ENCODE results near the gene TRAF1. TPM values are rescaled to one million over a fixed set of nuclear protein-coding genes. Genes with fewer than 3 reads are reported as not detected.

The TRAF1 gene
- total and polyA plus RNA-seq, 2 of the 13 experiments (the other 11 are each of a cell fraction or from before 2014, with no cell fraction given), result 0.44 to 1.0 TPM

- no peak for TF ChIP-seq NFAT5 (CRISPR knock-in tag; IDR thresholded peaks at IDR 0.05)
- no peak for TF ChIP-seq ZNF660 (CRISPR knock-in tag; IDR thresholded peaks at IDR 0.05; ENCODE audit: borderline replicate concordance, low read depth)
- TF ChIP-seq JUND (CRISPR knock-in tag; IDR thresholded peaks at IDR 0.05), result no peak
- TF ChIP-seq FOXK1 (CRISPR knock-in tag; IDR thresholded peaks at IDR 0.05; ENCODE audit: borderline replicate concordance, low read depth), result no peak; the same call in 1 of the 2 replicates
- peak; percentile 14 to 70; a peak in 3 of 4 replicates for TF ChIP-seq POLR2A (IDR thresholded peaks at IDR 0.05; ENCODE audit: insufficient read depth in 1 of 2, low read depth in 2 of 2, low read length in 2 of 2)
- TF ChIP-seq JARID2 (CRISPR knock-in tag; IDR thresholded peaks at IDR 0.05; ENCODE audit: insufficient replicate concordance), result no peak
- no peak for TF ChIP-seq CBX1 (IDR thresholded peaks at IDR 0.05; ENCODE audit: low read depth)
- TF ChIP-seq JDP2 (CRISPR knock-in tag; IDR thresholded peaks at IDR 0.05; ENCODE audit: borderline replicate concordance), result no peak
- no peak for TF ChIP-seq NONO (IDR thresholded peaks at IDR 0.05)
- peak; percentile 87 for TF ChIP-seq NONO (CRISPR knock-in tag; conservative IDR thresholded peaks at IDR 0.05)
- TF ChIP-seq, protein P1, sequence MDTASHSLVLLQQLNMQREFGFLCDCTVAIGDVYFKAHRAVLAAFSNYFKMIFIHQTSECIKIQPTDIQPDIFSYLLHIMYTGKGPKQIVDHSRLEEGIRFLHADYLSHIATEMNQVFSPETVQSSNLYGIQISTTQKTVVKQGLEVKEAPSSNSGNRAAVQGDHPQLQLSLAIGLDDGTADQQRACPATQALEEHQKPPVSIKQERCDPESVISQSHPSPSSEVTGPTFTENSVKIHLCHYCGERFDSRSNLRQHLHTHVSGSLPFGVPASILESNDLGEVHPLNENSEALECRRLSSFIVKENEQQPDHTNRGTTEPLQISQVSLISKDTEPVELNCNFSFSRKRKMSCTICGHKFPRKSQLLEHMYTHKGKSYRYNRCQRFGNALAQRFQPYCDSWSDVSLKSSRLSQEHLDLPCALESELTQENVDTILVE (CRISPR knock-in tag; IDR thresholded peaks at IDR 0.05), result peak; percentile 45; the same call in 1 of the 2 replicates
- TF ChIP-seq TBL1XR1 (IDR thresholded peaks at IDR 0.05; ENCODE audit: borderline replicate concordance, low read length, partially characterized antibody), result no peak
- TF ChIP-seq SRSF4 (IDR thresholded peaks at IDR 0.05; ENCODE audit: low read depth, low read length, poor library complexity, severe bottlenecking), result no peak
- TF ChIP-seq DNMT1 (CRISPR knock-in tag; IDR thresholded peaks at IDR 0.05), result no peak
- TF ChIP-seq ZFYVE20 (CRISPR knock-in tag; IDR thresholded peaks at IDR 0.05; ENCODE audit: borderline replicate concordance, low read depth), result no peak
- no peak for TF ChIP-seq FLYWCH1 (CRISPR knock-in tag; IDR thresholded peaks at IDR 0.05)
- no peak for TF ChIP-seq SIN3B (IDR thresholded peaks at IDR 0.05; ENCODE audit: low read length)
- no peak; the same call in 1 of the 2 replicates for TF ChIP-seq ZNF761 (CRISPR knock-in tag; conservative IDR thresholded peaks at IDR 0.05)
- TF ChIP-seq, protein P2, sequence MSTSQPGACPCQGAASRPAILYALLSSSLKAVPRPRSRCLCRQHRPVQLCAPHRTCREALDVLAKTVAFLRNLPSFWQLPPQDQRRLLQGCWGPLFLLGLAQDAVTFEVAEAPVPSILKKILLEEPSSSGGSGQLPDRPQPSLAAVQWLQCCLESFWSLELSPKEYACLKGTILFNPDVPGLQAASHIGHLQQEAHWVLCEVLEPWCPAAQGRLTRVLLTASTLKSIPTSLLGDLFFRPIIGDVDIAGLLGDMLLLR (CRISPR knock-in tag; IDR thresholded peaks at IDR 0.05), result no peak; the same call in 1 of the 2 replicates
- TF ChIP-seq IRX3 (CRISPR knock-in tag; IDR thresholded peaks at IDR 0.05; ENCODE audit: borderline replicate concordance, low read depth), result no peak
- no peak for TF ChIP-seq KAT7 (CRISPR knock-in tag; IDR thresholded peaks at IDR 0.05; ENCODE audit: borderline replicate concordance)
- TF ChIP-seq, protein P3, sequence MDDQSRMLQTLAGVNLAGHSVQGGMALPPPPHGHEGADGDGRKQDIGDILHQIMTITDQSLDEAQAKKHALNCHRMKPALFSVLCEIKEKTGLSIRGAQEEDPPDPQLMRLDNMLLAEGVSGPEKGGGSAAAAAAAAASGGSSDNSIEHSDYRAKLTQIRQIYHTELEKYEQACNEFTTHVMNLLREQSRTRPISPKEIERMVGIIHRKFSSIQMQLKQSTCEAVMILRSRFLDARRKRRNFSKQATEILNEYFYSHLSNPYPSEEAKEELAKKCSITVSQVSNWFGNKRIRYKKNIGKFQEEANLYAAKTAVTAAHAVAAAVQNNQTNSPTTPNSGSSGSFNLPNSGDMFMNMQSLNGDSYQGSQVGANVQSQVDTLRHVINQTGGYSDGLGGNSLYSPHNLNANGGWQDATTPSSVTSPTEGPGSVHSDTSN (CRISPR knock-in tag; IDR thresholded peaks at IDR 0.05; ENCODE audit: borderline replicate concordance), result no peak
These were observed 49.1 kb downstream of the TRAF1 start (continued) for GRCh38 chr9:120877276-120878034.

Data from HepG2 (cell line).